ENCODE data around the gene GSTT2. TPM values are rescaled to one million over a fixed set of nuclear protein-coding genes. Genes with fewer than 3 reads are reported as not detected.

GSTT2 gene
- total and polyA plus RNA-seq, 10 donors: 0.16 to 1.3 (median 0.44) TPM; not detected in 5

DNA sequence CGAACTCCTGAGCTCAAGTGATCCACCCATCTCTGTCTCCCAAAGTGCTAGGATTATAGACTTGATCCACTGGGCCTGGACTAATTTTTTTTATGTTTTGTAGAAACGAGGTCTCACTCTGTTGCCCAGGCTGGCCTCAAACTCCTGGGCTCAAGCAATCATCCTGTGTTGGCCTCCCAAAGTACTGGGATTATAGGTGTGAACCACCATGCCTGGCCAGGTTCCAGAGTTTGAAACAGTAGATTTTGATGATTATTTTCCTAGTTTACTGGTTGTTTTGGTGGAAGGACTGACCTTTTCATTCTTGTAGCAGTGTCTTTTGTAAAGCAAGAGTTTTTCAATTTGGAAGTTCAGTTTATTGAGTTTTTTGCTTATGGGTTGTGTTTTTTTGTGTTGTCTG is 46.1 kb downstream of the GSTT2 start:
- no peaks in the 10 kb centered on the region for H3K27me3 ChIP-seq (replicated peaks in 1 of 7)
- H3K36me3 ChIP-seq: peaks cover 0 to 16% (median 0%) of the 10 kb centered on the region in 6 donors
- DNase-seq: no peak
- peaks cover 0 to 30% (median 4%) of the 10 kb centered on the region in 6 donors for H3K4me1 ChIP-seq
- 86 to 94% (median 90%) methylated on average over 2 of the region's 2 CpGs for WGBS, 5 donors
- no peak overlapping the region for H3K27ac ChIP-seq
- H3K4me3 ChIP-seq: no peak overlapping the region
- no peak for TF ChIP-seq POLR2AphosphoS5 (IDR thresholded peaks at IDR 0.05)
- TF ChIP-seq POLR2A (IDR thresholded peaks at IDR 0.05): no peak
- TF ChIP-seq, protein P1, sequence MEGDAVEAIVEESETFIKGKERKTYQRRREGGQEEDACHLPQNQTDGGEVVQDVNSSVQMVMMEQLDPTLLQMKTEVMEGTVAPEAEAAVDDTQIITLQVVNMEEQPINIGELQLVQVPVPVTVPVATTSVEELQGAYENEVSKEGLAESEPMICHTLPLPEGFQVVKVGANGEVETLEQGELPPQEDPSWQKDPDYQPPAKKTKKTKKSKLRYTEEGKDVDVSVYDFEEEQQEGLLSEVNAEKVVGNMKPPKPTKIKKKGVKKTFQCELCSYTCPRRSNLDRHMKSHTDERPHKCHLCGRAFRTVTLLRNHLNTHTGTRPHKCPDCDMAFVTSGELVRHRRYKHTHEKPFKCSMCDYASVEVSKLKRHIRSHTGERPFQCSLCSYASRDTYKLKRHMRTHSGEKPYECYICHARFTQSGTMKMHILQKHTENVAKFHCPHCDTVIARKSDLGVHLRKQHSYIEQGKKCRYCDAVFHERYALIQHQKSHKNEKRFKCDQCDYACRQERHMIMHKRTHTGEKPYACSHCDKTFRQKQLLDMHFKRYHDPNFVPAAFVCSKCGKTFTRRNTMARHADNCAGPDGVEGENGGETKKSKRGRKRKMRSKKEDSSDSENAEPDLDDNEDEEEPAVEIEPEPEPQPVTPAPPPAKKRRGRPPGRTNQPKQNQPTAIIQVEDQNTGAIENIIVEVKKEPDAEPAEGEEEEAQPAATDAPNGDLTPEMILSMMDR (IDR thresholded peaks at IDR 0.05 in 8 of 11, conservative IDR thresholded peaks at IDR 0.05 in 3 of 11): no peak
- intact Hi-C loops (cut with DNase I; ENCODE audit: low total_unique reads): no loop called here
- H3K9me3 ChIP-seq: no peaks in the 10 kb centered on the region

DNA sequence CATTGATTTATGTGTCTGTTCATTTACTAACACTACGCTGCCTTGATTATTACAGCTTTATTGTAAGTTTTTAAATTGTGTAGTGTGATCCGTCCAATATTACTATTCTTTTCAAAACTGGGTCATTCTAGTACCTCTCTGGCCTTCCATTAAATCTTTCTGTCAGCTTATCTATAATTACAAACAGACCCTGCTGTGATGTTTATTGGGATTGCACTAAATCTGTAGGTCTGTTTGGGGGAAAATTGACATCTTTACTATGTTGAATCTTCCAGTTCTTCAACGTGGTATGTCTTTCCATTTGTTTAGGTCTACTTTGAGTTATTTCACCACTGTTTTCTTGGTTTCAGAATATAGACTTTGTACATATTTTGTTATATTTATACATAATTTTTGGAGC is 46.8 kb downstream of the GSTT2 start:
- H3K36me3 ChIP-seq: peaks cover 0 to 22% (median 0%) of the 10 kb centered on the region in 6 donors
- TF ChIP-seq POLR2A (IDR thresholded peaks at IDR 0.05) (no peak), POLR2AphosphoS5 (IDR thresholded peaks at IDR 0.05) (no peak)
- TF ChIP-seq, protein P1 (IDR thresholded peaks at IDR 0.05 in 8 of 11, conservative IDR thresholded peaks at IDR 0.05 in 3 of 11): no peak
- DNase-seq: no peak

DNA sequence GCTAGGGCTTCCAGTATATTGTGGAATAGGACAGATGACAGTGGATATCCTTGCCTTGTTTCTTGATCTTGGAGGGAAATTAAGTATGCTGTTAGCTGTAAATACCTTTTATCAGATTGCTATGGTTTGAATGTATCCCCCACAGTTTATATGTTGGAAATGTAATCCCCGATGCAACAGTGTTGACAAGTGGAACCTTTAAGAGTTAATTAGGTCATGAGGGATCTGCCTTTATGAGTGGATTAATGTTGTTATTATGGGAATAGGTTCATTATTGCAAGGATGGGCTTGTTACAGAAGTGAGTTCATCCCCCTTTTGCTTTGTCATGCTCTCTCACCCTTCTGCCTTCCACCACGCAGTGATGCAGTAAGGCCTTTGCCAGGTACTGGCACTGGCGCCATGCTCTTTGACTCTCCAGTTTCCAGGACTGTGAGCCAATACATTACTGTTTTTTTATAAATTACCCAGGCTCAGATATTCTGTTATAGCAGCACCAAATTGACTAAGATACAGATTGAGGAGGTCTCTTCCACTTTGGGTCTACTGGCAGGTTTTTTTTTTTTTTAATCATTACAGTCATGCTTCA is 47.5 kb downstream of the GSTT2 start:
- Histone ChIP-seq H3K9me3 (no peaks in the 10 kb centered on the region), H3K27me3 (replicated peaks in 1 of 7) (no peaks in the 10 kb centered on the region), H3K27ac (no peak overlapping the region), H3K4me3 (no peak overlapping the region), H3K36me3 (peaks cover 0 to 22% (median 0%) of the 10 kb centered on the region in 6 donors), H3K4me1 (peaks cover 0 to 30% (median 4%) of the 10 kb centered on the region in 6 donors)
- 88 to 96% (median 95%) methylated on average over 3 of the region's 3 CpGs for WGBS, 5 donors
- intact Hi-C loops (cut with DNase I; ENCODE audit: low total_unique reads): no loop called here
- no peak for DNase-seq
- TF ChIP-seq POLR2AphosphoS5 (IDR thresholded peaks at IDR 0.05): no peak
- no peak for TF ChIP-seq POLR2A (IDR thresholded peaks at IDR 0.05)
- TF ChIP-seq, protein P1 (IDR thresholded peaks at IDR 0.05 in 8 of 11, conservative IDR thresholded peaks at IDR 0.05 in 3 of 11): no peak

More for the DNA sequence above, 46.8 kb downstream of the GSTT2 start:
- Histone ChIP-seq H3K4me1 (peaks cover 0 to 30% (median 4%) of the 10 kb centered on the region in 6 donors), H3K9me3 (no peaks in the 10 kb centered on the region), H3K27me3 (replicated peaks in 1 of 7) (no peaks in the 10 kb centered on the region), H3K27ac (no peak overlapping the region), H3K4me3 (no peak overlapping the region)
- intact Hi-C loops (cut with DNase I; ENCODE audit: low total_unique reads): no loop called here
- WGBS, 5 donors: 94 to 98% (median 96%) methylated on average over 3 of the region's 3 CpGs

DNA sequence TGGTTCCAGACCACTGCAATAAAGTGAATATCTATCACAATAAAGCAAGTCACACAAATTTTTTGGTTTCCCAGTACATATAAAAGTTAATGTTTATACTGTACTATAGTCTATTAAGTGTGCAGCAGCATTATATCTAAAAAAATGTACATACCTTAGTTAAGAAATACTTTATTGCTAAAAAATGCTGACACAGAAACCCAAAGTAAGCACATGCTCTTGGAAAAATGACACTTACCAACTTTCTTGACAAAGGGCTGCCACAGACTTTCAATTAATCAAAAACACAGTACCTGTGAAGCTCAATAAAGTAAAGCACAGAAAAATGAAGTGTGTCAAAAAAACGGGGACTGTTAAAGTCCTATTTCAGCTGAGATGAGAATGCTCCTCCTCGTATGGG is 48.1 kb downstream of the GSTT2 start:
- intact Hi-C loops (cut with DNase I; ENCODE audit: low total_unique reads): no loop called here
- Histone ChIP-seq H3K27ac (no peak overlapping the region), H3K4me1 (peaks cover 0 to 35% (median 4%) of the 10 kb centered on the region in 6 donors), H3K27me3 (replicated peaks in 1 of 7) (no peaks in the 10 kb centered on the region), H3K9me3 (no peaks in the 10 kb centered on the region), H3K4me3 (no peak overlapping the region), H3K36me3 (peaks cover 0 to 22% (median 0%) of the 10 kb centered on the region in 6 donors)
- DNase-seq: no peak
- no peak for TF ChIP-seq POLR2AphosphoS5 (IDR thresholded peaks at IDR 0.05)
- TF ChIP-seq POLR2A (IDR thresholded peaks at IDR 0.05): no peak
- TF ChIP-seq, protein P1 (IDR thresholded peaks at IDR 0.05 in 8 of 11, conservative IDR thresholded peaks at IDR 0.05 in 3 of 11): no peak
- WGBS, 5 donors: 46 to 81% (median 71%) methylated on average over 2 of the region's 2 CpGs
